PC-9 (cell line): ENCODE data around the gene LONRF3. TPM values are rescaled to one million over a fixed set of nuclear protein-coding genes. Genes with fewer than 3 reads are reported as not detected.

ENCODE experiments used
- BruUV-seq: library from RNA; stranded (reverse); fragments of 400-500 nt; replicated peaks from 2 replicates; lab custom pipeline; 2021; lab: Mats Ljungman, UMichigan
- CTCF ChIA-PET: fragments of 300-600 bp; sonication (Branson Sonifier 250); formaldehyde crosslinking; loops from one replicate; lab custom pipeline; 2022; ENCODE audit warnings: antibody characterized with exemption; lab: Charles Lee
- POLR2A ChIA-PET: fragments of 300-600 bp; sonication (Branson Sonifier 250); formaldehyde crosslinking; loops from one replicate; lab custom pipeline; 2022; ENCODE audit warnings: antibody characterized with exemption; ENCODE audit not compliant: unreplicated experiment; lab: Charles Lee
- DNase-seq, 2 experiments: peaks; one replicate each; pipeline versions ENCODE4 v3.0.0 to v3.0.0-alpha.2; 2015 to 2022; ENCODE audit warnings: mixed read lengths in 1 of 2
- H2AFZ ChIP-seq: fragments of 200-600 bp; sonication (generic); 2 replicates; pipeline ENCODE4 v1.8.1; 2017; ENCODE audit warnings: antibody characterized with exemption
- H3F3A ChIP-seq: fragments of 200-600 bp; sonication (generic); 2 replicates; pipeline ENCODE4 v1.8.1; 2017; ENCODE audit warnings: antibody characterized with exemption, mild to moderate bottlenecking, low read depth; ENCODE audit not compliant: insufficient read depth
- H3K27ac ChIP-seq: fragments of 200-600 bp; sonication (generic); 2 replicates; pipeline ENCODE4 v1.6.1; 2016; ENCODE audit warnings: mixed run types
- H3K27me3 ChIP-seq: fragments of 200-600 bp; sonication (generic); 2 replicates; pipeline ENCODE4 v1.6.1; 2016; ENCODE audit warnings: low read depth, mixed run types; ENCODE audit not compliant: insufficient read depth
- H3K36me3 ChIP-seq: fragments of 200-600 bp; sonication (generic); 2 replicates; pipeline ENCODE4 v1.6.1; 2016; ENCODE audit warnings: low read depth, mixed run types
- H3K4me1 ChIP-seq: fragments of 200-600 bp; sonication (generic); replicated peaks from 2 replicates; pipeline ENCODE4 v1.6.1; 2016; ENCODE audit warnings: mixed run types; ENCODE audit not compliant: insufficient read depth
- H3K4me2 ChIP-seq: fragments of 200-600 bp; sonication (generic); 2 replicates; pipeline ENCODE4 v1.6.1; 2017; ENCODE audit warnings: mixed run types
- H3K4me3 ChIP-seq: fragments of 200-600 bp; sonication (generic); 2 replicates; pipeline ENCODE4 v1.6.1; 2016; ENCODE audit warnings: mixed run types
- H3K79me2 ChIP-seq: fragments of 200-600 bp; sonication (generic); 2 replicates; pipeline ENCODE4 v1.6.1; 2017; ENCODE audit warnings: low read depth, mixed run types
- H3K9me2 ChIP-seq: fragments of 200-600 bp; sonication (generic); 2 replicates; pipeline ENCODE4 v1.8.1; 2017; ENCODE audit warnings: mild to moderate bottlenecking; ENCODE audit not compliant: insufficient read depth
- H3K9me3 ChIP-seq: fragments of 200-600 bp; sonication (generic); 2 replicates; pipeline ENCODE4 v1.8.1; 2016; ENCODE audit warnings: low read depth; ENCODE audit not compliant: insufficient read depth
- H4K20me1 ChIP-seq: fragments of 200-600 bp; sonication (generic); 2 replicates; pipeline ENCODE4 v1.8.1; 2017; ENCODE audit not compliant: insufficient read depth
- EZH2 ChIP-seq: fragments of 200-600 bp; sonication (generic); IDR thresholded peaks from 2 replicates; pipeline ENCODE4 v1.8.0; 2017; ENCODE audit warnings: antibody characterized with exemption, low read depth
- intact Hi-C: fragments of 100-400 bp; cut with micrococcal nuclease; formaldehyde crosslinking; loops from one replicate; pipeline ENCODE4 v1.10.0; 2022; ENCODE audit not compliant: unreplicated experiment
- total RNA-seq: library from RNA; stranded (reverse); gene quantifications from 2 replicates; pipeline ENCODE4 v1.2.3, GENCODE V29; 2021
- TF ChIP-seq, protein P1 (sequence below): fragments of 200-600 bp; sonication (generic); conservative IDR thresholded peaks from 2 replicates; pipeline ENCODE4 v1.6.1; 2017; ENCODE audit warnings: mixed run types, antibody characterized with exemption, mild to moderate bottlenecking, moderate library complexity

Gene LONRF3
- total RNA-seq, 1 experiment from 2014 or later: 6.3 TPM

DNA sequence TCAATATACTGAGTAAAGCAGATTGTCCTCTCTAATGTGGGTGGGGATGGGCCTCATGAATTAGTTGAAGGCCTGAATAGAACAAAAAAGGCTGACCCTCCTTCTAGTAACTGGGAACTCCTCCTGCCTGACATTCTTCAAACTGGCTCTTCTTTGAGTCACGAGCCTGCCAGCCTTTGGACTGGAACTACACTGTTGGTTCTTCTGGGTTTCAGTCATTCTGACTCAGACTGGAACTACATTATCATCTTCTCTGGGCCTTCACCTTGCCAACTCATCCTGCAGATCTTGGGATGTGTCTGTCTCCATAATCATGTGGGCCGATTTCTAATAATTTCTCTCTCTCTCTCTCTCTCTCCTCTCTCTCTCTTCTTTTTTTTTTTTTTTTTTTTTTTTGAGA, 71.5 kb downstream of the LONRF3 start:
- TF ChIP-seq EZH2: no peak
- TF ChIP-seq, protein P1, sequence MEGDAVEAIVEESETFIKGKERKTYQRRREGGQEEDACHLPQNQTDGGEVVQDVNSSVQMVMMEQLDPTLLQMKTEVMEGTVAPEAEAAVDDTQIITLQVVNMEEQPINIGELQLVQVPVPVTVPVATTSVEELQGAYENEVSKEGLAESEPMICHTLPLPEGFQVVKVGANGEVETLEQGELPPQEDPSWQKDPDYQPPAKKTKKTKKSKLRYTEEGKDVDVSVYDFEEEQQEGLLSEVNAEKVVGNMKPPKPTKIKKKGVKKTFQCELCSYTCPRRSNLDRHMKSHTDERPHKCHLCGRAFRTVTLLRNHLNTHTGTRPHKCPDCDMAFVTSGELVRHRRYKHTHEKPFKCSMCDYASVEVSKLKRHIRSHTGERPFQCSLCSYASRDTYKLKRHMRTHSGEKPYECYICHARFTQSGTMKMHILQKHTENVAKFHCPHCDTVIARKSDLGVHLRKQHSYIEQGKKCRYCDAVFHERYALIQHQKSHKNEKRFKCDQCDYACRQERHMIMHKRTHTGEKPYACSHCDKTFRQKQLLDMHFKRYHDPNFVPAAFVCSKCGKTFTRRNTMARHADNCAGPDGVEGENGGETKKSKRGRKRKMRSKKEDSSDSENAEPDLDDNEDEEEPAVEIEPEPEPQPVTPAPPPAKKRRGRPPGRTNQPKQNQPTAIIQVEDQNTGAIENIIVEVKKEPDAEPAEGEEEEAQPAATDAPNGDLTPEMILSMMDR: no peak
- POLR2A ChIA-PET: no interaction called here
- DNase-seq: no peak
- Histone ChIP-seq H3K36me3 (no peaks in the 10 kb centered on the region), H3K4me1 (peaks cover 26% of the 10 kb centered on the region), H3K9me3 (no peaks in the 10 kb centered on the region), H3K27ac (no peak overlapping the region), H3K9me2 (no peaks in the 10 kb centered on the region), H3K27me3 (no peaks in the 10 kb centered on the region), H4K20me1 (no peaks in the 10 kb centered on the region), H3K79me2 (no peaks in the 10 kb centered on the region), H3K4me2 (no peak overlapping the region), H3F3A (peaks cover 15% of the 10 kb centered on the region; the same call in 1 of the 2 replicates), H2AFZ (no peak overlapping the region), H3K4me3 (no peak overlapping the region)
- CTCF ChIA-PET: no interaction called here
- BruUV-seq: no TSS peak
- intact Hi-C loops: loop anchor here (10.0 kb wide), 1 partner anchor 321 kb away; the partner anchor contains the start of gene IL13RA1

DNA sequence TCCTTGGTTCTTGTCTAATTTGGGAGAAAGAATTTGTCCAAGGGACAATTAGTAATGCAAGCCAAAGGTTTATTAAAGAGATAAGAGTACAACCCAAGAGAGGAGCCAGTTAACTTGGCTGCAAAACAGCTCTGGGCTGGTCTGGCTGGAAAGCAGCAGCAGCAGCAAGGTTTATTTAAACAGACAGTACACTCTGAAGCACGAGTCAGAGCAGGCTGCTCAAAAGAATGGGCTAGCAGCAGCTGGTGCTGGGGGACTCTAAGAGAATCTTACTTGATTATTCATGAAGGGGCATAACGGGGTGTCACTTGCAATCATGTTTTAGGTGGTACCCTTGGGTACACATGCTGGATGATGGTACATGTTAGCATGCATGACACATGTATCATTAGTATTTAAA, 81.3 kb downstream of the LONRF3 start:
- TF ChIP-seq, protein P1: no peak
- TF ChIP-seq EZH2: no peak

DNA sequence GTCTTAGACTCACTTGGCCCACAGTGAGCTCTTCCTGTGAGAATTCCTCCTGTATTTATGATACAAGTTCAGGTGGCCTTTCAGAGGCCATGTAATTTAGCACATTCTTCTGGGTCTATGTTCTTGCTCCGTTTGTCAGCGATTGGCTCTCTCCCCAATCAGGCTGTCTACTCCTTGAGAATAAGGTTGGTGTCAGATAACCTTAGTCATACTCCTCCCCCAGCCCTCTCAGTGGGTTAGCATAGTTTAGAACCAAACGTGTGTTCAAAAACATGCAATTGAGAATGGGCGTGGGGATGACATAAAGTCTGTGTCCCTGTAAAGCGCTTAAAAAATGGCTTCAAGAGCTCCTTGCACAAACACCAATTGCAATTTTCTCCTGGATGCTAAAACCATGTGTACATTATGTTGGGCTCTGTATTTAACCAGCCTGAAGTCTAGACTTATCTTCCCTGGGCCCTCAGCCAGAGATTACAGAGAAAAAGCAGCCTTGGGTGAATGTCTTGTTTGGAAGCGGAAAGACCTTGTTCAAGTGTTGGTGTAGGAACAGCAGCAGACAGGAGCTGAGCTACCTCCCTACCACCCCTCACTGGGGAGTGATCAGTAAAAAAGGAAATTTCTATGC, 88.4 kb downstream of the LONRF3 start:
- BruUV-seq: no TSS peak
- intact Hi-C loops: loop anchor here (10.0 kb wide), 1 partner anchor 608 kb away; no protein-coding TSS in a partner anchor
- H2AFZ ChIP-seq: no peak overlapping the region
- H3K4me1 ChIP-seq: no peaks in the 10 kb centered on the region
- DNase-seq: no peak
- no peak overlapping the region for H3K4me3 ChIP-seq
- H3F3A ChIP-seq: no peaks in the 10 kb centered on the region
- H4K20me1 ChIP-seq: no peaks in the 10 kb centered on the region
- no peak for TF ChIP-seq EZH2
- TF ChIP-seq, protein P1: no peak
- H3K27ac ChIP-seq: no peak overlapping the region
- no peaks in the 10 kb centered on the region for H3K9me2 ChIP-seq
- ChIA-PET CTCF (interaction anchor here (0.6 kb wide), 1 partner anchor 247 kb away, joined by 5 read pairs; no protein-coding TSS in a partner anchor), POLR2A (interaction anchor here (0.5 kb wide), 1 partner anchor 436 kb away, joined by 21 read pairs; no protein-coding TSS in a partner anchor)
- H3K79me2 ChIP-seq: no peaks in the 10 kb centered on the region
- no peaks in the 10 kb centered on the region for H3K9me3 ChIP-seq
- H3K4me2 ChIP-seq: no peak overlapping the region
- H3K27me3 ChIP-seq: no peaks in the 10 kb centered on the region; the same call in 1 of the 2 replicates
- no peaks in the 10 kb centered on the region for H3K36me3 ChIP-seq

More for the DNA sequence above, 81.3 kb downstream of the LONRF3 start:
- Histone ChIP-seq H3K27me3 (no peaks in the 10 kb centered on the region), H3K4me2 (no peak overlapping the region), H3K4me1 (no peaks in the 10 kb centered on the region), H3K79me2 (no peaks in the 10 kb centered on the region), H4K20me1 (no peaks in the 10 kb centered on the region), H3K9me3 (no peaks in the 10 kb centered on the region), H3K9me2 (no peaks in the 10 kb centered on the region), H3K4me3 (no peak overlapping the region), H3K27ac (no peak overlapping the region), H3F3A (no peaks in the 10 kb centered on the region), H2AFZ (no peak overlapping the region), H3K36me3 (no peaks in the 10 kb centered on the region)
- CTCF ChIA-PET: interaction anchor here (0.6 kb wide), 1 partner anchor 559 kb away, joined by 5 read pairs; no protein-coding TSS in a partner anchor
- no peak for DNase-seq
- BruUV-seq: no TSS peak
- intact Hi-C loops: no loop called here
- POLR2A ChIA-PET: no interaction called here
